ENCODE measurements around the gene MGLL. TPM values are rescaled to one million over a fixed set of nuclear protein-coding genes. Genes with fewer than 3 reads are reported as not detected.
"Not testable (repeated sequence)": the region's sequence is repeated elsewhere in the genome, so short reads cannot be mapped to it uniquely, and the experiment has no call there.

Gene MGLL
- total RNA-seq, 1 experiment from 2014 or later, result 206 TPM

- DNase-seq (ENCODE audit: low read depth), result no peak
Observed at GRCh38 chr3:127709320-127710060, 112.8 kb downstream of the MGLL start.

GRCh38 chr3:127708837-127709236, 113.5 kb downstream of the MGLL start:
- no peak for DNase-seq (ENCODE audit: low read depth)

- DNase-seq (ENCODE audit: low read depth), result no peak
Observed at GRCh38 chr3:127707851-127708411, 114.4 kb downstream of the MGLL start.

- DNase-seq (ENCODE audit: low read depth), result no peak
Observed at GRCh38 chr3:127706785-127707351, 115.4 kb downstream of the MGLL start.

GRCh38 chr3:127706312-127706711, 116.0 kb downstream of the MGLL start:
- no peak for DNase-seq (ENCODE audit: low read depth)

- DNase-seq (ENCODE audit: low read depth), result not testable (repeated sequence)
Observed at GRCh38 chr3:127704840-127705239, 117.5 kb downstream of the MGLL start.

GRCh38 chr3:127702151-127702578, 120.2 kb downstream of the MGLL start:
- DNase-seq (ENCODE audit: low read depth), result no peak

GRCh38 chr3:127701280-127701911, 120.9 kb downstream of the MGLL start:
- no peak for DNase-seq (ENCODE audit: low read depth)

- no peak for DNase-seq (ENCODE audit: low read depth)
Observed at GRCh38 chr3:127700406-127700805, 121.9 kb downstream of the MGLL start.

- DNase-seq (ENCODE audit: low read depth), result no peak
Observed at GRCh38 chr3:127699416-127700300, 122.7 kb downstream of the MGLL start.

GRCh38 chr3:127698691-127699415, 123.5 kb downstream of the MGLL start:
- no peak for DNase-seq (ENCODE audit: low read depth)

GRCh38 chr3:127698286-127698685, 124.0 kb downstream of the MGLL start:
- DNase-seq (ENCODE audit: low read depth), result no peak

- DNase-seq (ENCODE audit: low read depth), result peak; percentile 86
Observed at GRCh38 chr3:127697551-127698240, 124.6 kb downstream of the MGLL start.

GRCh38 chr3:127694467-127695215, 127.7 kb downstream of the MGLL start:
- DNase-seq (ENCODE audit: low read depth), result peak; percentile 46

GRCh38 chr3:127693336-127693843, 128.9 kb downstream of the MGLL start:
- no peak for DNase-seq (ENCODE audit: low read depth)

- no peak for DNase-seq (ENCODE audit: low read depth)
Observed at GRCh38 chr3:127692501-127693335, 129.6 kb downstream of the MGLL start.

- DNase-seq (ENCODE audit: low read depth), result no peak
Observed at GRCh38 chr3:127691974-127692373, 130.3 kb downstream of the MGLL start.

GRCh38 chr3:127691489-127691888, 130.8 kb downstream of the MGLL start:
- no peak for DNase-seq (ENCODE audit: low read depth)

Data from LHCN-M2 (cell line).